PC-3 (cell line): ENCODE data around the gene KRT79.

ENCODE experiments used
- EZH2 ChIP-seq: fragments of 300-600 bp; sonication (generic); IDR thresholded peaks from one replicate; pipeline ENCODE4 v1.6.1; 2017; ENCODE audit warnings: antibody characterized with exemption, mild to moderate bottlenecking, low read length; ENCODE audit not compliant: unreplicated experiment
- EZH2phosphoT487 ChIP-seq: fragments of 300-600 bp; sonication (generic); IDR thresholded peaks from 2 replicates; pipeline ENCODE4 v1.6.1; 2018; ENCODE audit warnings: mild to moderate bottlenecking, antibody characterized with exemption, low read length, borderline replicate concordance
- TF ChIP-seq, protein P1 (sequence below): fragments of 300-600 bp; sonication (generic); conservative IDR thresholded peaks from 2 replicates; pipeline ENCODE4 v1.5.1; 2017; ENCODE audit warnings: antibody characterized with exemption, low read depth, mild to moderate bottlenecking, low read length

DNA sequence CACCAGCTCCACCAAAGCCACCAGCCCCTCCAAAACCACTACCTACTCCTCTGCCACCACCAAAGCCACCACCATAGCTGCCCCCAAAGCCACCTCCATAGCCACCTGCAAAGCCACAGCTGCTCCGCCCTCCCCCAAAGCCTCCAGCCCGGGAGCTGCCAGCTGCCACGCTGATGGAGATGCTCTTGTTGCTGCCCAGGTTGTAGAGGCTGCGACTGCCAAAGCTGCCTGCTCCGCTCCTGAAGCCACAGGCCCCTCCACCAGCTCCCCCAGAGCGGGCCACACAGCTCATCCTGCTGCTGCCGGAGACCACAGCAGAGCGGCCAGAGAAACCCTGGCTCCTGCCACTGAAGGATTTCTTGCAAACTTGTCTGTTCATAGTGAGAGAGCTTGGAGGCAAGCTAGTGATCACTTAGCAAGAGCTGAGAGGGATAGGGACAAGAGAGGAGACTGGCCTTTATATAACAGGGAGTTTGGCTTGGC, 57.2 kb downstream of the KRT79 start, which contains the start of gene KRT76:
- TF ChIP-seq, protein P1, sequence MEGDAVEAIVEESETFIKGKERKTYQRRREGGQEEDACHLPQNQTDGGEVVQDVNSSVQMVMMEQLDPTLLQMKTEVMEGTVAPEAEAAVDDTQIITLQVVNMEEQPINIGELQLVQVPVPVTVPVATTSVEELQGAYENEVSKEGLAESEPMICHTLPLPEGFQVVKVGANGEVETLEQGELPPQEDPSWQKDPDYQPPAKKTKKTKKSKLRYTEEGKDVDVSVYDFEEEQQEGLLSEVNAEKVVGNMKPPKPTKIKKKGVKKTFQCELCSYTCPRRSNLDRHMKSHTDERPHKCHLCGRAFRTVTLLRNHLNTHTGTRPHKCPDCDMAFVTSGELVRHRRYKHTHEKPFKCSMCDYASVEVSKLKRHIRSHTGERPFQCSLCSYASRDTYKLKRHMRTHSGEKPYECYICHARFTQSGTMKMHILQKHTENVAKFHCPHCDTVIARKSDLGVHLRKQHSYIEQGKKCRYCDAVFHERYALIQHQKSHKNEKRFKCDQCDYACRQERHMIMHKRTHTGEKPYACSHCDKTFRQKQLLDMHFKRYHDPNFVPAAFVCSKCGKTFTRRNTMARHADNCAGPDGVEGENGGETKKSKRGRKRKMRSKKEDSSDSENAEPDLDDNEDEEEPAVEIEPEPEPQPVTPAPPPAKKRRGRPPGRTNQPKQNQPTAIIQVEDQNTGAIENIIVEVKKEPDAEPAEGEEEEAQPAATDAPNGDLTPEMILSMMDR = no peak
- no peak for TF ChIP-seq EZH2phosphoT487
- no peak for TF ChIP-seq EZH2
